GM08714 (cell line): ENCODE results near the gene GRAMD4.
"Not testable (repeated sequence)": the region's sequence is repeated elsewhere in the genome, so short reads cannot be mapped to it uniquely, and the experiment has no call there.

Experiments used
- H3K4me3 ChIP-seq: fragments of 200-500 bp; sonication (Bioruptor generic); 2 replicates; pipeline ENCODE4 v1.5.1; 2014; ENCODE audit warnings: mild to moderate bottlenecking, low read length, inconsistent platforms
- ZNF274 ChIP-seq: IDR thresholded peaks from 2 replicates; pipeline ENCODE4 v1.6.1; 2012; ENCODE audit warnings: mild to moderate bottlenecking, low read depth, low read length

Gene GRAMD4

DNA sequence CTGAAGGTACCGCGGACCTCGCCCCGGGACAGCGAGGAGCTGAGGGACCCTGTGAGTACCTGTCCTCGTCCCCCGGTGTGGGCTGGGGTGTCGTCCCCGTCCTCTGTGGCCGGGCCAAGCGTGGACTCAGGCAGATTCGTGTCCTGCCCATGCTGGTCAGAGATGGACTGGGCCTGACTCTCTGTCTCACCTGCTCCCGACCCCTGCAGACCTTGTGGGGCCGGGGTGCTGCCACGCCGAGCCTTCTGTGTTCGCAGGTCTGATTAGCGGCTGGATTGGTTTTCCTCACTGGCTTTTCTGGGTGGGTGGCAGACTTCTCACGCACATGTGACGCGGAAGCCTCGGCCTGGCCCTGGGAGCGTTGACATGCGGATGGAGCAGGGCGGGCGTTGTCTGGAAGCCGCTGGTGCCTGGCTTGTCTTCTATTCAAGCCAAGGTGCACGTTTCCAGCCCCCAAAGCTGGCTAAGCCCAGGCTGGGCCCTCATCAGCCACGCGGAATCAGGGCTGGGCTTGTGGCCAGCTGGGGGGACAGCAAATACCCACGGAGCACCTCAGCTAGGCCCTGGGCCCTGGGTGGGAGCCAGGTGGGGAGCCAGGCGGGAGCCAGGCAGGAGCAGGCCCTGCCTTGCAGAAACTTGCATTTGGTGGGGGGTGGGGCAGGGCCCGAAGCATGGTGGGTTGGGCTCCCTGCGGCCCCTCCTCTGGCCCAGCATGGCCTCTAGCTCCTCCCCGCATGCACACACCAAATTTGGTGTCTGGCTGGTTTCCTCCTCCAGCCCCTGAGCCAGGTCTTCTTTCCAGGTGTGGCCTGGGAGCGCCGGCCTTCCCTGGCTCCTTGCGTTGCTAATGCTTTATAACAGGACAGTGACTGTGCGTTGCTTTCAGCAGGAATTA, 7.0 kb downstream of the GRAMD4 start:
- TF ChIP-seq ZNF274 = no peak
- no peak overlapping the region for H3K4me3 ChIP-seq

GRCh38 chr22:46627806-46628482, 7.8 kb downstream of the GRAMD4 start:
- TF ChIP-seq ZNF274 = no peak
- no peak overlapping the region for H3K4me3 ChIP-seq

- no peak overlapping the region for H3K4me3 ChIP-seq
- TF ChIP-seq ZNF274 = no peak
Observed at GRCh38 chr22:46628756-46629155, 8.6 kb downstream of the GRAMD4 start.

- TF ChIP-seq ZNF274 = no peak
- no peak overlapping the region for H3K4me3 ChIP-seq
Observed at GRCh38 chr22:46629291-46629690, 9.1 kb downstream of the GRAMD4 start.

- no peak for TF ChIP-seq ZNF274
- no peak overlapping the region for H3K4me3 ChIP-seq
Observed at GRCh38 chr22:46631113-46631512, 10.9 kb downstream of the GRAMD4 start.

GRCh38 chr22:46632646-46633249, 12.6 kb downstream of the GRAMD4 start:
- no peak for TF ChIP-seq ZNF274
- H3K4me3 ChIP-seq = no peak overlapping the region

- H3K4me3 ChIP-seq = no peak overlapping the region
- TF ChIP-seq ZNF274 = no peak
Observed at GRCh38 chr22:46633334-46633890, 13.2 kb downstream of the GRAMD4 start.

DNA sequence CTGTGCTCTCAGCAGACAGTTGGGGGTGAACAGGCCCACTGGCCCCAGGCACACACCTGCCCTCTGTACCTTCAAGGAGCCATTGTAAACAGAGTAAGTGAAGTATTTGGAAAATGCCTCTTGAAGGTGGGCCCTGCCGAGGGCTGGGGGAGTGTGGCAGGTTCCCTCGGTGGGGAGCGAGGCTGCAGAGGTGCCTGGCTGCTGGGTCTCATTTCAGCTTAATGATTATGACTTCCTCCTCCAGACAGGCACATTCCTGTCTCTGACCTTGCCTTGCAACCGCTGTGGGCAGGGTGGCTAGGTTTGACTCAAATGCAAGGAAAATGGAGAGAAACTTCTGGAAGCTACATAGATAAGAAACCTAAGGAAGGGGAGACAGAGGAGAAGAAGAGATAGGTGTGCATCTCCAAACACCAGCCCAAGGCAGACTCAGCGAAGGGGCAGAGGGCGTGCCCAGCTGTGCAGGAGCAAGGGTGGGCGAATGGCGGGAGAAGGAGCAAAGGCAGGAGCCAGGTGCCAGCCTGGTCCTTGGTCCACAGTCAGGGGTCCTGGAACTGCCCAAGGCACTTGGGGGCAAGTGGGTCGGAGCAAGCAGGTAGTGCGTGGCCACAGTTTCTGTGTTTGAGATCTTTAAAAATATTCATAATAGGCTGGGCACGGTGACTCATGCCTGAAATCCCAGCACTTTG, 14.0 kb downstream of the GRAMD4 start:
- no peak for TF ChIP-seq ZNF274
- no peak overlapping the region for H3K4me3 ChIP-seq

GRCh38 chr22:46634973-46635685, 14.9 kb downstream of the GRAMD4 start:
- not testable (repeated sequence) for H3K4me3 ChIP-seq

DNA sequence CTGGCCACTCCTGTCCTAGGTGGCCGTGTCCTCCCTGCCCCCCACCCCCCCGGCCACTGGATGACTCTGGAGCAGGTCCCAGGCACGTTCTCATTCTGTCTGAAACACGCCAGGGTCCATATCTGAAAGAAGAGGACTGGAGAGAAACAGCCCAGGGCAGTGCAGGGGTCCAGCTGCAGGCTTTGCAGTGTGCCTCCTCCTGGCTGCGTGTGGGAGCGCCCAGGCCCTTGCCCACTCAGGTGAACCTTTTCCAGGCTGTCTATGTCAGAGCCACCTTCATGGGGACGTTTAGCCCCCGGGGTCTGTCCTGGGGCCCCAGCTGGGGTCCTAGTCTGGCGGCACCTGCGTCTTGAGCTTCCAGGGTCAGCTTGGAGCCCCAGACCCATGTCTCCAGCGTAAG, 15.6 kb downstream of the GRAMD4 start:
- TF ChIP-seq ZNF274 = no peak
- no peak overlapping the region for H3K4me3 ChIP-seq

DNA sequence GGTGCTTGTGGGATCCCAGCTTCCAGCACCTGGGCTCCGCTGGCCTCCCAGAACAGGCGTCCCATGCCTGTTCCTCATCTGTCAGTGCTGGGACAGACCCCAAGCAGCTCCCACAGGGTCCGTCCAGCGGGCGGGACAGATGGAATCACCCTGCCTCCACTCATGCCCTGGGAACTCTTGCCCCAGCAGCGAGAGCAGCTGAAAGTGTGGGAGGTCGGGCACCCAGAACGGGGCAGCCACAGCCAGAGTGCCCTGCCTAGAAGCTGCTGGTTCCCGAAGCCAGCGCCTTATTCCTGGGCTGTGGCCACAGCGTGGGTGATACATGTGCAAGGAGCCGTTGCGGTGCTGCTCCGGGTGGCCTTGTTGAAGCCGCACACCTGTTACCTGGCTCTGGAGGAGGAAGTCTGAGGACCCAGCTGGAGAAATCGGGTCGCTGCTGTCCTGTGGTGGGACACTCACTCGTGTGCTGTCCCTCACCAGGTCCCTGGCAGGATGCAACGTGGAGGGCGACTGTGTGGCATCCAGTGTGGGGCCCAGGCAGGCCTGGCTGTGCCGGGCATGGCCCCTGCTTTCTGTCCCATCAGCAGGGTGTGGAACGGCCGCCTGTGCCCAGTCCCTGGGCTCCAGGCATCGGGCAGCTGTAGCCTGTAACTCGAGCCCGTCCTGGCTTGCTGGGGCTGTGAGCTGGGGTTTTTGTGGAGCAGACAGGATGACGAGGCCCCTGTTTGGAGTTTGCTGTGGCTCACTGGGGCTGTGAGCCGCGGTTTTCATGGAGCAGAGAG, 16.2 kb downstream of the GRAMD4 start:
- TF ChIP-seq ZNF274 = no peak
- no peak overlapping the region for H3K4me3 ChIP-seq

DNA sequence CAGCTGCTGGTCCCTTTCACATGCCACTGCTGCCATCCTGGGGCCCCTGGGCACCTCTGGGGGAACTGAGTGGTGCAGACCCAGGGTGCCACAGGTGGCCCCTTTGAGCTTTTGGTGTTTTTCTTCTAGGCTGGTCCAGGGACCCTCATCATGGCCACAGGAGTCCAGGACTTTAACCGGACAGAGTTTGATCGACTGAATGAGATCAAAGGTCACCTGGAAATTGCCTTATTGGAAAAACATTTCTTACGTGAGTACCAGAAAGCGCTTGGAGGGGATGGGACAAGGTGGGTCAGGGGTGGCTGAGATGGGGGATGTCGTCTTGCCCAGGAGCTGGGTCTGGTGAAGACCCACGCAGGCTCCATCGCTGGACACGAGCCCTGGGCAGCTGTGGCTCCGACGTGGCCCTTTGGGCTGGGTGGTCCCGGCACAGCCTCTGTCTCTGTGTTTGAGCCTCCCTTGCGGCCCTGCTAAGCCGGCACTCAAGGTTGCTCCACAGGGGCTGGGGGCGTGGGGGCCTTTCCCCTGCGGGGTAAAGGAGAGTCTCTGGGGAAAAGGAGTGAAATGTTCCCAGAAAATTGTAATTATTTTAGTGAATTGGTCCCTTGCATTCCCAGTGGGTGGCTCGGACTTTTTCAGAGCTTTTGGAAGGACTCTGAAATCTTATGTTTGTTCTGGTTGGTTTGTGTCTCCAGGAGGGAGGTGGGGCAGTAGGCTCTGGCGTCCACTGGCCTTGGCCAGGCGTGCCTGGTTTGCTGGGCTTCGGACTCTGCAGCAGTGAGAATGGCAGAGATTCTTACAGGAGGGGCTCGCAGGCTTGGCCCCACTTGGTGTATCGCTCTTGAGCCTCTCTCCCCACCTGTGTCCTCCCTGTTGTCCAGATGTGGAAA, 17.8 kb downstream of the GRAMD4 start:
- TF ChIP-seq ZNF274 = no peak
- no peak overlapping the region for H3K4me3 ChIP-seq
